H9 (cell line): ENCODE data around the gene DAB1. TPM values are rescaled to one million over a fixed set of nuclear protein-coding genes. Genes with fewer than 3 reads are reported as not detected.

ENCODE experiments used
- DNase-seq: peaks from one replicate; pipeline ENCODE4 v3.0.0-alpha.2; 2017
- H2AFZ ChIP-seq: one replicate; pipeline ENCODE4 v1.6.1; 2013; ENCODE audit warnings: mild to moderate bottlenecking, low read length, control low read depth, moderate library complexity
- H2AK5ac ChIP-seq: 2 replicates; pipeline ENCODE4 v1.6.1; 2013; ENCODE audit warnings: low read length, control low read depth, mixed read lengths; ENCODE audit not compliant: insufficient read length
- H2BK120ac ChIP-seq: one replicate; pipeline ENCODE4 v1.6.1; 2013; ENCODE audit warnings: low read depth, mild to moderate bottlenecking, low read length, control low read depth, inconsistent platforms; ENCODE audit not compliant: poor library complexity, severe bottlenecking
- H2BK12ac ChIP-seq: 2 replicates; pipeline ENCODE4 v1.6.1; 2013; ENCODE audit warnings: low read length, control low read depth, mixed read lengths, low read depth; ENCODE audit not compliant: insufficient read length
- H2BK15ac ChIP-seq: 2 replicates; pipeline ENCODE4 v1.6.1; 2013; ENCODE audit warnings: low read depth, low read length, control low read depth
- H2BK20ac ChIP-seq: one replicate; pipeline ENCODE4 v1.6.1; 2013; ENCODE audit warnings: low read depth, mild to moderate bottlenecking, low read length, control low read depth, inconsistent platforms; ENCODE audit not compliant: poor library complexity, severe bottlenecking
- H2BK5ac ChIP-seq: 2 replicates; pipeline ENCODE4 v1.6.1; 2013; ENCODE audit warnings: low read length, control low read depth, mixed read lengths; ENCODE audit not compliant: insufficient read length
- H3K14ac ChIP-seq: 2 replicates; pipeline ENCODE4 v1.6.1; 2013; ENCODE audit warnings: low read length, control low read depth; ENCODE audit not compliant: insufficient read depth
- H3K18ac ChIP-seq: 2 replicates; pipeline ENCODE4 v1.6.1; 2013; ENCODE audit warnings: low read depth, mild to moderate bottlenecking, mixed read lengths, low read length, control low read depth; ENCODE audit not compliant: insufficient read length
- H3K23ac ChIP-seq: 2 replicates; pipeline ENCODE4 v1.6.1; 2013; ENCODE audit warnings: low read length, control low read depth, mixed read lengths, low read depth; ENCODE audit not compliant: insufficient read length
- H3K23me2 ChIP-seq: 2 replicates; pipeline ENCODE4 v1.6.1; 2013; ENCODE audit warnings: low read depth, mild to moderate bottlenecking, mixed read lengths, low read length, control low read depth; ENCODE audit not compliant: insufficient read length, poor library complexity, severe bottlenecking
- H3K27ac ChIP-seq: 2 replicates; pipeline ENCODE4 v1.5.1; 2013; ENCODE audit warnings: low read length, control low read depth, mixed read lengths, low read depth; ENCODE audit not compliant: insufficient read length
- H3K27me3 ChIP-seq: 2 replicates; pipeline ENCODE4 v1.6.1; 2013; ENCODE audit warnings: low read length, control low read depth, inconsistent platforms; ENCODE audit not compliant: insufficient read depth
- H3K4ac ChIP-seq: 2 replicates; pipeline ENCODE4 v1.6.1; 2013; ENCODE audit warnings: low read depth, mild to moderate bottlenecking, control low read depth, inconsistent platforms, low read length, moderate library complexity
- H3K4me1 ChIP-seq: 2 replicates; pipeline ENCODE4 v1.6.1; 2013; ENCODE audit warnings: low read length, control low read depth, inconsistent platforms; ENCODE audit not compliant: insufficient read depth
- H3K4me2 ChIP-seq: 2 replicates; pipeline ENCODE4 v1.6.1; 2013; ENCODE audit warnings: low read length, control low read depth, mixed read lengths; ENCODE audit not compliant: insufficient read length, insufficient read depth
- H3K56ac ChIP-seq: 2 replicates; pipeline ENCODE4 v1.6.1; 2013; ENCODE audit warnings: low read depth, mild to moderate bottlenecking, mixed read lengths, low read length, control low read depth; ENCODE audit not compliant: insufficient read length
- H3K79me1 ChIP-seq: 2 replicates; pipeline ENCODE4 v1.6.1; 2013; ENCODE audit warnings: low read depth, mild to moderate bottlenecking, moderate library complexity, low read length, control low read depth, inconsistent platforms; ENCODE audit not compliant: insufficient read depth, poor library complexity, severe bottlenecking
- H3K79me2 ChIP-seq: 2 replicates; pipeline ENCODE4 v1.6.1; 2013; ENCODE audit warnings: low read length, control low read depth, inconsistent platforms; ENCODE audit not compliant: insufficient read depth
- H3K9ac ChIP-seq: 2 replicates; pipeline ENCODE4 v1.6.1; 2013; ENCODE audit warnings: low read length, control low read depth, mixed read lengths; ENCODE audit not compliant: insufficient read length; ENCODE audit errors: extremely low read depth
- H3K9me3 ChIP-seq: one replicate; pipeline ENCODE4 v1.6.1; 2013; ENCODE audit warnings: low read depth, low read length, inconsistent platforms; ENCODE audit not compliant: control insufficient read depth
- H3T11ph ChIP-seq: one replicate; pipeline ENCODE4 v1.6.1; 2013; ENCODE audit warnings: mild to moderate bottlenecking, low read length, control low read depth, inconsistent platforms
- H4K20me1 ChIP-seq: one replicate; pipeline ENCODE4 v1.6.1; 2013; ENCODE audit not compliant: control insufficient read depth, insufficient read length, insufficient read depth
- H4K5ac ChIP-seq: 2 replicates; pipeline ENCODE4 v1.6.1; 2013; ENCODE audit warnings: low read depth, mild to moderate bottlenecking, mixed read lengths, low read length, control low read depth; ENCODE audit not compliant: insufficient read length
- H4K8ac ChIP-seq: replicated peaks from 2 replicates; pipeline ENCODE4 v1.6.1; 2013; ENCODE audit warnings: low read length, control low read depth, mixed read lengths, low read depth; ENCODE audit not compliant: insufficient read length
- H4K91ac ChIP-seq: 2 replicates; pipeline ENCODE4 v1.6.1; 2013; ENCODE audit warnings: low read depth, mild to moderate bottlenecking, moderate library complexity, mixed read lengths, low read length, control low read depth; ENCODE audit not compliant: insufficient read length
- H3K27ac Mint-ChIP-seq, 3 experiments: 2 replicates in 2 of 3; 3 replicates in 1 of 3; pipeline ENCODE4 v1.8.0; 2020 to 2021; ENCODE audit warnings: mixed read lengths in 3 of 3, mild to moderate bottlenecking in 1 of 3, moderate library complexity in 1 of 3
- H3K27me3 Mint-ChIP-seq: 2 replicates; pipeline ENCODE4 v1.8.0; 2021; ENCODE audit warnings: low read depth, mild to moderate bottlenecking, moderate library complexity, mixed read lengths
- H3K36me3 Mint-ChIP-seq, 3 experiments: 2 replicates in 2 of 3; 3 replicates in 1 of 3; pipeline ENCODE4 v1.8.0; 2020 to 2021; ENCODE audit warnings: low read depth in 3 of 3, mixed read lengths in 3 of 3; ENCODE audit not compliant: insufficient read depth in 1 of 3
- H3K4me1 Mint-ChIP-seq, 2 experiments: 2 replicates each; pipeline ENCODE4 v1.8.0; 2020; ENCODE audit warnings: mixed read lengths in 2 of 2
- H3K4me3 Mint-ChIP-seq, 2 experiments: 2 replicates in 1 of 2; 3 replicates in 1 of 2; pipeline ENCODE4 v1.8.0; 2020 to 2021; ENCODE audit warnings: mild to moderate bottlenecking in 2 of 2, mixed read lengths in 2 of 2, moderate library complexity in 1 of 2
- H3K9me3 Mint-ChIP-seq, 2 experiments: 2 replicates in 1 of 2; 3 replicates in 1 of 2; pipeline ENCODE4 v1.8.0; 2020; ENCODE audit warnings: mild to moderate bottlenecking in 2 of 2, mixed read lengths in 2 of 2, moderate library complexity in 1 of 2
- CTCF ChIP-seq: fragments of 200-600 bp; sonication (generic); conservative IDR thresholded peaks from 3 replicates; pipeline ENCODE4 v1.8.0; 2021; ENCODE audit warnings: antibody characterized with exemption, mild to moderate bottlenecking
- WGBS: extraction: QIAGEN DNeasy Blood & Tissue Kit; methylation state at CpG from one replicate; pipeline ENCODE4 v1.1.7; 2013; ENCODE audit warnings: missing lambda C conversion rate, low lambda C conversion rate, mixed read lengths; ENCODE audit not compliant: insufficient read length; ENCODE audit errors: extremely low coverage; 5-methylcytosine and 5-hydroxymethylcytosine counted together
- total RNA-seq: library from RNA; stranded (reverse); gene quantifications from 2 replicates; pipeline ENCODE4 v1.2.1, GENCODE V29; 2021

Gene DAB1
- total RNA-seq, 1 experiment from 2014 or later = 9.3 TPM

- Histone ChIP-seq H4K8ac (no peak overlapping the region), H2AFZ (no peak overlapping the region), H3K9me3 (no peaks in the 10 kb centered on the region), H3K4me2 (no peak overlapping the region), H3K27ac (no peak overlapping the region), H2AK5ac (no peak overlapping the region), H3K27me3 (peaks cover 27% of the 10 kb centered on the region), H3K4me1 (peaks cover 8% of the 10 kb centered on the region; the same call in 1 of the 2 replicates), H4K91ac (no peak overlapping the region), H3K23me2 (no peaks in the 10 kb centered on the region), H3K56ac (no peak overlapping the region), H3K18ac (no peak overlapping the region), H3K9ac (no peak overlapping the region), H4K20me1 (no peaks in the 10 kb centered on the region), H3K79me2 (no peaks in the 10 kb centered on the region), H4K5ac (no peak overlapping the region), H2BK120ac (no peak overlapping the region), H3K23ac (no peak overlapping the region), H3K4ac (no peak overlapping the region), H3K79me1 (no peaks in the 10 kb centered on the region), H2BK12ac (no peak overlapping the region), H2BK15ac (no peak overlapping the region), H3T11ph (no peak overlapping the region), H2BK5ac (no peak overlapping the region), H2BK20ac (no peak overlapping the region), H3K14ac (no peak overlapping the region)
- no peak for TF ChIP-seq CTCF
- Mint-ChIP-seq H3K9me3 (peaks cover 3% of the 10 kb centered on the region in 2 experiments; a peak in 1 of 5 replicates), H3K36me3 (no peaks in the 10 kb centered on the region; a peak in 1 of 7 replicates), H3K4me1 (peaks cover 42 to 52% of the 10 kb centered on the region in 2 experiments), H3K27ac (no peak overlapping the region; a peak in 1 of 7 replicates), H3K27me3 (peaks cover 82% of the 10 kb centered on the region), H3K4me3 (no peak overlapping the region)
- no CpG with 5 or more reads among the region's 2 CpGs for WGBS
- no peak for DNase-seq
Observed at GRCh38 chr1:57198912-57199311, 224.9 kb downstream of the DAB1 start.
